Muscle layer of colon (tissue), 2 donors: ENCODE results near the gene ADAMTS13.
"Not testable (repeated sequence)": the region's sequence is repeated elsewhere in the genome, so short reads cannot be mapped to it uniquely, and the experiment has no call there.

Experiments used
- H3K27ac ChIP-seq: one replicate; pipeline ENCODE4 v1.7.0; 2013; ENCODE audit warnings: low read depth, mild to moderate bottlenecking, low read length, moderate library complexity
- H3K27me3 ChIP-seq, 2 donors: one replicate each; pipeline ENCODE4 v1.7.0; 2013; ENCODE audit warnings: low read length in 2 of 2, mild to moderate bottlenecking in 2 of 2; ENCODE audit not compliant: insufficient read depth in 2 of 2, control insufficient read depth in 1 of 2
- H3K36me3 ChIP-seq: one replicate; pipeline ENCODE4 v1.7.0; 2013; ENCODE audit warnings: mild to moderate bottlenecking, low read length; ENCODE audit not compliant: insufficient read depth
- H3K4me1 ChIP-seq: one replicate; pipeline ENCODE4 v1.7.0; 2013; ENCODE audit warnings: mild to moderate bottlenecking, low read length; ENCODE audit not compliant: insufficient read depth
- H3K4me3 ChIP-seq, 2 donors: one replicate each; pipeline ENCODE4 v1.7.0; 2013; ENCODE audit warnings: low read length in 2 of 2, low read depth in 1 of 2, mild to moderate bottlenecking in 1 of 2, moderate library complexity in 1 of 2
- H3K9ac ChIP-seq: one replicate; pipeline ENCODE4 v1.7.0; 2013; ENCODE audit warnings: low read length
- H3K9me3 ChIP-seq: one replicate; pipeline ENCODE4 v1.7.0; 2013; ENCODE audit warnings: mild to moderate bottlenecking, low read length
- donor health status: abdominal sarcoma.
- donor health status: Adenocarcinoma of cecum.

The ADAMTS13 gene

DNA sequence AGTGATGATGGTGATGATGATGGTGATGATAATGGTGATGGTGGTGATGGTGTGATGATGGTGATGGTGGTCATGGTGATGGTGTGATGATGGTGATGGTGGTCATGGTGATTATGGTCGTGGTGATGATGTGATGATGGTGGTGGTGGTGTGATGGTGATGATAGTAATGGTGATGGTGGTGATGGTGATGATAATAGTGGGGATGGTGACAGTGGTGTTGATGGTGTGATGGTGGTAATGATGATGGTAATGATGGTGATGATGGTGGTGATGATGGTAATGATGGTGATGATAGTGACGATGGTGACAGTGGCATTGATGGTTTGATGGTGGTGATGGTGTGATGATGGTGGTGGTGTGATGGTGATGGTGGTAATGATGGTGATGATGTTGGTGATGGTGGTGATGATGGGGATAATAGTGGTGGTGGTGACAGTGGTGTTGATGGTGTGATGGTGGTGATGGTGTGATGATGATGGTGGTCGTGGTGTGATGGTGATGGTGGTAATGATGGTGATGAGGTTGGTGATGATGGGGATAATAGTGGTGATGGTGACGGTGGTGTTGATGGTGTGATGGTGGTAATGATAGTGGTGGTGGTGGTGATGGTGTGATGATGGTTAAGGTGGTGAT, 39.5 kb upstream of the ADAMTS13 start:
- Histone ChIP-seq H3K36me3 (no peaks in the 10 kb centered on the region), H3K27me3 (no peaks in the 10 kb centered on the region), H3K27ac (no peak overlapping the region), H3K9ac (no peak overlapping the region), H3K4me1 (no peaks in the 10 kb centered on the region), H3K4me3 (no peak overlapping the region), H3K9me3 (no peaks in the 10 kb centered on the region)

DNA sequence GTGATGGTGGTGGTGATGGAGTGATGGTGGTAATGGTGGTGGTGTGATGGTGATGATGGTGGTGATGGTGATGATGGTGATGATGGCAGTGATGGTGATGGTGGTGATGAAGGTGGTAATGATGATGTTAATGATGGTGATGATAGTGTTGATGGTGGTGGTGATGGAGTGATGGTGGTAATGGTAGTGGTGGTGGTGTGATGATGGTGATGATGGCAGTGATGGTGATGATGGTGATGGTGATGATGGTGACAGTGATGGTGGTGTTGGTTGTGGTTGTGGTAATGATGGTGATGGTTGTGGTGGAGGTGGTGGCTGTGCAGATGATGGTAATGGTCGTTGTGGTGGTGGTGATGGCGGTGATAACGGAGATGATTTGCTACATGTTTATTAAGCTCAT, 38.7 kb upstream of the ADAMTS13 start:
- Histone ChIP-seq H3K27me3 (no peaks in the 10 kb centered on the region), H3K4me3 (no peak overlapping the region), H3K27ac (no peak overlapping the region), H3K4me1 (no peaks in the 10 kb centered on the region), H3K36me3 (no peaks in the 10 kb centered on the region), H3K9ac (no peak overlapping the region), H3K9me3 (no peaks in the 10 kb centered on the region)

DNA sequence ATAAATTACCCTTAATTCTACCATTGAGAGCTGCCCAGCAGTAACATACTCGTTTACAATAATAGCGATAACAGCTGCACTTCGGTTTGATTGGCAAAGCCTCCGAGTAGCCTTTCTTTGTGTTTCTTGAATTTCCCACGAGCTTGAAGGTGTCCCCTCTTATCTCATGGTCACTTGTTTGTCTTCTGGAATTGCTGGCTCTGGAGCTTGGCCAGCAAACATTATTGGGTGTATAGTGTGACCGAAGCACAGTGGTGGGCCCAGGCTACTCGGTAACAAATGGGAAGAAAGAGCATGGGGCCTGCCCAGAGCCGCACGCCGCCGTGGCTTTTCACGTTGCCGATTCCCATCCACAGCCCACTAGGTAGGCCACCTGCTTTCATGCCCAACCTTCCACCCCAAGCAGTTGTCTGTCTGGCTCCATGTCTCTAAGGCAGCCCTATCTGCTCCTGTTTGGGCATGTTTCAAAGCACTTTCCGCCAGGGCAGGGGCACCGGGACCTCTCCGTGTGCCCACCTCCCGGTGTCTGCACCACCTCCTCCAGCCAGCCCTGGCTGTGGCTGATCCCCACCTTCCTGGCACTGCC, 37.3 kb upstream of the ADAMTS13 start:
- no peak overlapping the region for H3K4me3 ChIP-seq
- no peaks in the 10 kb centered on the region for H3K9me3 ChIP-seq
- H3K27ac ChIP-seq = no peak overlapping the region
- no peaks in the 10 kb centered on the region for H3K4me1 ChIP-seq
- no peaks in the 10 kb centered on the region for H3K36me3 ChIP-seq
- H3K9ac ChIP-seq = no peak overlapping the region
- no peaks in the 10 kb centered on the region for H3K27me3 ChIP-seq

DNA sequence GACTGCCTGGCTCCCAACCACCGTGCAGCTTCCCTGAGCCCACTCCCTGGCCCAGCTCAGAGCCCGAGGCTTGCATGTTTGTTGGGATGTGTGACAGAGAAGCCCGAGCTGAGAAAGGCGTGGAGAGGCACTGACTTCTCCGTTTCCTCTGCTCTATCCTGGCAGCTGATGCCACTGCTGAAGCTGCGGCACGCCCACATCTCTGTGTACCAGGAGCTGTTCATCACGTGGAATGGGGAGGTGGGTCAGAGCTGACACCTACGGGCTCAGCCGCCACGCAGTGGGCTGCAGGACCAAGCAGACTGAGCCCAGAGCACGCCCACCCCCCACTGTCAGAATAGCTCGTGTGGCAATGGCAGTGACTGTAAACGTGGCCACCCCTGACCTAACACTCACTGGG, 36.7 kb upstream of the ADAMTS13 start:
- no peaks in the 10 kb centered on the region for H3K4me1 ChIP-seq
- H3K27me3 ChIP-seq = no peaks in the 10 kb centered on the region
- no peak overlapping the region for H3K4me3 ChIP-seq
- no peak overlapping the region for H3K9ac ChIP-seq
- no peaks in the 10 kb centered on the region for H3K36me3 ChIP-seq
- no peak overlapping the region for H3K27ac ChIP-seq
- H3K9me3 ChIP-seq = no peaks in the 10 kb centered on the region

DNA sequence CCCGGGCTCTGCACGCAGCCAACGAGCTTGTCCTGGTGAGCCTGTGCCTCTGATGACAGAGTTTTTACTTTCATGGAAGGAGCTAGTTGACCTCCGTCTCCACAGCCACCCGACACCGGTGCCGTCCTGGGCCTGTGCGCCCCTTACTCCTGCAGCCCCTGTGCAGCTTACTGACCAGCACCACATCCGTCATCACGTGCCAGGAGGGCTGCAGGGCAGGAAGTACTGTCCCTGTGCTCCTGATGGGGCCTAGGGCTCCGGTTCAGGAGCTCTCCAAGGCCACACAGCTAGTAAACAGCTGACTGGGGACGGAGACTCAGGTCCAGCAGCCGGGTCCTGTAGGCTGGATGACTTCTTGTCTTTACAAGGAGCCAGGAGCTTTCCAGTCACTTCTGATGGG, 35.8 kb upstream of the ADAMTS13 start:
- H3K27me3 ChIP-seq = no peaks in the 10 kb centered on the region
- H3K9me3 ChIP-seq = no peaks in the 10 kb centered on the region
- H3K4me1 ChIP-seq = no peaks in the 10 kb centered on the region
- no peak overlapping the region for H3K9ac ChIP-seq
- H3K4me3 ChIP-seq = no peak overlapping the region
- H3K27ac ChIP-seq = no peak overlapping the region
- no peaks in the 10 kb centered on the region for H3K36me3 ChIP-seq

DNA sequence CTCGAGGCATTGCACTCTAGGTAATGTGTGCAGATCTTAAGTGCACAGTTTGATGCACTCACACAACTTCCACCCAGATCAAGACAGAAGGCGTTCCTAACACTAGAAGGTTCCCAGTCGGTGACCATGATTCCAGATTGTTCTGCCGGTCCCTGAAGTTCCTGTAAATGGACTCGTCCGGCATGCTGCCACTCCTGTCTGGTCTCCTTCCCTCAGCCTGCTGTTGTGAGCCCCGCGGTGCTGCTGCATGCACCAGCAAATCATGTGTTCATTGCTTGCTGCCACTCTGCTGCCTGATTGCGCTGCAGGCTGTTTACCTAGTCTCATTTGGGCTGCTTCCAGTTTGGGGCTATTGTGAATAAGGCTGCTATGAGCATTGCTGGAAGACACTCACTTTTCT, 34.5 kb upstream of the ADAMTS13 start:
- H3K9ac ChIP-seq = no peak overlapping the region
- no peak overlapping the region for H3K27ac ChIP-seq
- no peaks in the 10 kb centered on the region for H3K36me3 ChIP-seq
- no peaks in the 10 kb centered on the region for H3K4me1 ChIP-seq
- no peaks in the 10 kb centered on the region for H3K9me3 ChIP-seq
- no peak overlapping the region for H3K4me3 ChIP-seq
- H3K27me3 ChIP-seq = no peaks in the 10 kb centered on the region

DNA sequence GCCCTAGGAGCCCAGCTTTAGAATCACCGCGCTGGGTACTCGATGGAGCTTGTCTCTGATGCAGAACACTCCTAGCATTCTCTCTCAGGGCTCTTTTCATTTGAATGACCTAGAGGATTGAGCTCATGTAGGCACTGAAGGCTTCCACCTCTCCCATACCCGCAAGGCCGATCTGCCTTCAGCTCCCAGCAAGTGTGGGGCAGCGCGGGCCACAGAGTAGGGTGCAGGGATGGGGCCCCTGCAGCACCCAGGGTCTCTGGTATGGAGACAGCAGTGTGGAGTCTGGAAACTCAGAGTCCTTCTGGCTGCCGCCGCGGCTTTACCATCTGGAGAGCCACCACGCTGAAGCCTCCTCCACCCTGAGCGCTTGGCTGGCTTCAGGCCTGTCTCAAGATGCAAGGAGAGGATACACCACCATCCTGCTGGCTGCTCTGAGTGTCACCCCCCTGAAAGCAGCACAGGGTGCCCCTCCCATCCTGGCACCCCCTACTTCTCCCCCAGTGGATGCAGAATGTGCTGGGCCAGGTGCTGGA, 33.1 kb upstream of the ADAMTS13 start:
- Histone ChIP-seq H3K9me3 (no peaks in the 10 kb centered on the region), H3K4me1 (no peaks in the 10 kb centered on the region), H3K27me3 (no peaks in the 10 kb centered on the region), H3K9ac (no peak overlapping the region), H3K4me3 (no peak overlapping the region), H3K27ac (no peak overlapping the region), H3K36me3 (no peaks in the 10 kb centered on the region)

DNA sequence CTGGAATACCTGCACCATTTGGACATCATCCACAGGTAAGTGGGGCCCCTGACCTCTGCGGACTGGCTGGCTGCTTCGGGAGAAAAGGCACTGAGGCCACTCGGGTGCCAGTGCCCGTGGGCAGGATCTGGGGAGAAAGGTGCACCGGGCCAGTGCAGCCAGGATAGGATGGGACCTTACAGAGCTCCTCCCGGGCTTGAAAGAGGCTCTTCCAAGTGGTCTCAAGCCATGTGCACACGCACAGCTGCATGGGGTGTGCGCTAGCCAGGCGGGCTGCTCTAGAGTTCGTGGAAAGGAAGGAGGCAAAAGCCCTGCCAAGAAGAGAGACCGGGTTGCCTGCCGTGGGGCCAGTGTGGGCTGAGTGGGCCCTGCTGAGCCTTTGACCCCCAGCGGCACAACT, 32.6 kb upstream of the ADAMTS13 start:
- Histone ChIP-seq H3K36me3 (no peaks in the 10 kb centered on the region), H3K4me3 (no peak overlapping the region), H3K27me3 (peaks cover 0 to 3% of the 10 kb centered on the region in 2 donors), H3K9me3 (no peaks in the 10 kb centered on the region), H3K9ac (no peak overlapping the region), H3K4me1 (no peaks in the 10 kb centered on the region), H3K27ac (no peak overlapping the region)

DNA sequence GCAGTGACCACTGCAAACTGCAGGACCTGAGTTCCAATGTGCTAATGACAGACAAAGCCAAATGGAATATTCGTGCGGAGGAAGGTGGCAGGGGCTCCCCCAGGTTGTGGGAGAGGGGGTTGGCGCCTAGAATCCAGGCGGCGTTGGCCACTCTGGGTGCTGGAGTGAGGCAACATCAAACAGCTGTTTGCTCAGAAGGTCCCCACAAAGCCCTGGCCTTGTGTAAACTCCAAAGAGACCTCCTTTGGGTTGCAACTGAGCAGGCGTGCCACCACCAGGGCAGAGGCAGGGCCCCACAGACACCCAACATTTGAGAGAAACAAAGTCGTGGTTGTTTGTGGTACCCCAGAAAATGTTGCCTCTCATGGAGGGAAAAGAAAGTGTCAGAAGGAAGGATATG, 31.5 kb upstream of the ADAMTS13 start:
- H3K27me3 ChIP-seq = peaks cover 0 to 10% of the 10 kb centered on the region in 2 donors
- no peak overlapping the region for H3K4me3 ChIP-seq
- H3K27ac ChIP-seq = no peak overlapping the region
- H3K4me1 ChIP-seq = no peaks in the 10 kb centered on the region
- H3K36me3 ChIP-seq = no peaks in the 10 kb centered on the region
- no peaks in the 10 kb centered on the region for H3K9me3 ChIP-seq
- H3K9ac ChIP-seq = no peak overlapping the region

DNA sequence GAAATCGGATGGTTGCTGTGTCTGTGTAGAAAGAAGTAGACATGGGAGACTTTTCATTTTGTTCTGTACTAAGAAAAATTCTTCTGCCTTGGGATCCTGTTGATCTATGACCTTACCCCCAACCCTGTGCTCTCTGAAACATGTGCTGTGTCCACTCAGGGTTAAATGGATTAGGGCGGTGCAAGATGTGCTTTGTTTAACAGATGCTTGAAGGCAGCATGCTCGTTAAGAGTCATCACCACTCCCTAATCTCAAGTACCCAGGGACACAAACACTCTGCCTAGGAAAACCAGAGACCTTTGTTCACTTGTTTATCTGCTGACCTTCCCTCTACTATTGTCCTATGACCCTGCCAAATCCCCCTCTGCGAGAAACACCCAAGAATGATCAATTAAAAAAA, 30.7 kb upstream of the ADAMTS13 start:
- H3K4me1 ChIP-seq, H3K27me3 ChIP-seq, H3K9me3 ChIP-seq, H3K36me3 ChIP-seq, H3K4me3 ChIP-seq, H3K9ac ChIP-seq, H3K27ac ChIP-seq: not testable (repeated sequence)

DNA sequence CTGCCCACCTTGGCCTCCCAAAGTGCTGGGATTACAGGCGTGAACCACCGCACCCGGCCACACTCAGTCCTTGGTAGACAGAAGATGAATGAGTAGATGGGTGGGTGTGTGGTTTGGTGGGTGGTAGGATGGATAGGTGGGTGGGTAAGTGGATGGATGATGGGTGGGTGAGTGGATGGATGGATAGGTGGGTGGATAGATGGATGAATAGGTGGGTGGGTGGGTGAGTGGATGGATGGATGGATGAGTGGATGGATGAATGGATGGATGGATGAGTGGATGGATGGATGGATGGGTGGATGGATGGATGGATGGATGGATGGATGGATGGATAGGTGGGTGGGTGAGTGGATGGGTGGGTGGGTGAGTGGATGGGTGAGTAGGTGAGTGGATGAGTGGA, 29.9 kb upstream of the ADAMTS13 start:
- H3K4me1 ChIP-seq, H3K4me3 ChIP-seq, H3K27me3 ChIP-seq, H3K36me3 ChIP-seq, H3K27ac ChIP-seq, H3K9me3 ChIP-seq, H3K9ac ChIP-seq: not testable (repeated sequence)

DNA sequence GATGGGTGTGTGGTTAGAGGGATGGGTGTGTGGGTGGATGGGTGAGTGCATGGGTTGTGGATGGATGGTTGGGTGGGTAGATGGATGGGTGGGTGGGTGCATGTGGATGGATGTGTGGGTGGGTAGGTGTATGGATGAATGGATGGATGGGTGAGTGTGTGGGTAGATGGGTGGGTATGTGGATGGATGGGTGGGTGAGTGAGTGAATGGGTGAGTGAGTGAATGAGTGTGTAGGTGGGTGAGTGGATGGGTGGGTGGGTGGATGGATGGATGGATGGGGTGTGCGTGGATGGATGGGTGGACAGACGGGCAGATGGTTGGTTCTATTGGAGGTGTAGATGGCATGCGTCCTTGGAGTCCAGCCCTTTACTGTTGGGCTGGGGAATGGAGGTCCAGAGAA, 28.8 kb upstream of the ADAMTS13 start:
- Histone ChIP-seq H3K9me3 (no peaks in the 10 kb centered on the region), H3K9ac (no peak overlapping the region), H3K4me3 (no peak overlapping the region), H3K4me1 (no peaks in the 10 kb centered on the region), H3K36me3 (no peaks in the 10 kb centered on the region), H3K27me3 (peaks cover 0 to 10% of the 10 kb centered on the region in 2 donors), H3K27ac (no peak overlapping the region)
